ENCODE measurements around the gene WDFY2.
"Not testable (repeated sequence)": the region's sequence is repeated elsewhere in the genome, so short reads cannot be mapped to it uniquely, and the experiment has no call there.

Gene WDFY2

DNA sequence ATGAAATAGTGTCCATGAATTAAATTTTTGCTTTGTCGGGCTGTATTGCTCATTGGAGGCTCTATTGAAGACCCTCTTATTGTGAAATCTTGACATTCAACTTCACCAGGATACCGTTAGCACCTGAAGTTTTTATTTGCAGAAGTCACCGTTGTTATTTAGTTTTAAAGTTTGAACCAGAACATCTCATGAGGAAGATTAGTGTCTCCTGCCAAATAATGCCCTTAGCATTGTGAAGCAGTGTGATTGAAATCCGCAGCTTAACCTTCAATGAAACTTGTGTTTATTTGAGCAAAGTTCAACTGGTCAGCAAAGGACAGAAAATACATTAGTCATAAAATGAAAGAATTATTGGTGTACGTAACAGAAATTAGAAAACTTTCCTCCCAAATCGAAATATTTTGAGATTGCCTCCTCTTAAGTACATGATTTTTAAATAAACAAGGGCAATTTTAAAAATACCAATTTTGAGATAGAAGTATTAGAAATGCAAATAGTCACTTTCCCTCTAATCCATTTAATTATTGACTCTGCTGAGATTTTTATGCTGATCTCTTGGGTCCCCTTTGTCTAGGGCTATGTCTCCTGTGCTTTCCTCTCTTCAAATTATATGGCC, 84.4 kb downstream of the WDFY2 start:
- DNase-seq: no peak

DNA sequence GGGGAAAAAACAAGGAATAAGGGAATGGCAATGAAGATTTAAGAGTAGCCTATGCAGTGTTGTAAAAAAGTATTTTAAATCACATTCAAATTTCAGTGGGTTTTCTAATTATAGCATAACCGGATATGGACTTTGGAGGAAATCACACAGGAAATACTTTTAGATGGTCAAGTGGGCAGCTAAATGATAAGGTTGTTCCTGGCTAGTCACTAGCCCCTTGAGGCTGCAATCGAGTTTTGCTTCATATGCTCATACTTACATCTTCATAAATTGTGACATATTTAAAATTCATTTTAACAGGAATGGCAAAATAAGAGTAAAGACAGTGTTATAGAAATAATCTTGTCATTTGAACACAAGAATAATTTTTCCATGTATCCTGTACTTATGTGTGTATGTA, 88.9 kb downstream of the WDFY2 start:
- no peak for DNase-seq

DNA sequence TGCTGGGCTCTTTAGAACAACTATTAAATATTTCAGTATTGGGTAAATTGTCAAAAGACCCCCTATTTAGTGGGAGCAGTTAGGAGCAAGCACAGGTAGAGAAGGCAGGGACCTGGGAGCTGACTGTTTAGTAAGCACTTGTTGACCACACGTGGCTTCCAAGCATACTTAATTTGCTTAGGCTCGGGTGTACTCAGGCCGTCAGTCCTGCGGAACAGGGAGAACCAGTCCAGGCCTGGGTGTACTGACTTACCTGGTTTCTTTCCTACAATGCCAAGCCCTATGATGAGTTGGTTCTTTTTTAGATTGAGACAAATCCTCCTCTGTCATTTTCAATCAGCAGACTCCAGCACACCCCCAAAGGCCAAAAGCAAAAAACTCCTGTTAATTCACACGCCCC, 90.0 kb downstream of the WDFY2 start:
- peak; percentile 73 for DNase-seq

DNA sequence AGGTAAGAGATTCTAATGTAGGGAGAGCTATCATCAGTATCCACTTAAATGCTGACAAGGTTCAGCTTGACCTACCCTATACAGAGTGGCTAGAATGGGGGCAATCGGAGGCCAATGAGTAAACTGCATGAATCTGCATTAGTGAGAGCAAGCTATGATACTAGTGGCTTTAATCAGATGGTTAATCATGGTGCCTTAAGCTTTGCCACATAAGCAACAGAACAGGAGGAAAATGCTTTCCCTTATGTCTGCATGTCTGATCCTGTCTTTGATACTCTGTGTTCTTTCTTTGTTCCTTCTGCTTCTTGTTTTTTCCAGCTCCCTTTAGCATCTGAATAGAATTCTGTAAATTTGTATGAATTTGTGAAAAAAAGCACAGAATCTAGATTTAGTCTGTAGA, 91.1 kb downstream of the WDFY2 start:
- no peak for DNase-seq

DNA sequence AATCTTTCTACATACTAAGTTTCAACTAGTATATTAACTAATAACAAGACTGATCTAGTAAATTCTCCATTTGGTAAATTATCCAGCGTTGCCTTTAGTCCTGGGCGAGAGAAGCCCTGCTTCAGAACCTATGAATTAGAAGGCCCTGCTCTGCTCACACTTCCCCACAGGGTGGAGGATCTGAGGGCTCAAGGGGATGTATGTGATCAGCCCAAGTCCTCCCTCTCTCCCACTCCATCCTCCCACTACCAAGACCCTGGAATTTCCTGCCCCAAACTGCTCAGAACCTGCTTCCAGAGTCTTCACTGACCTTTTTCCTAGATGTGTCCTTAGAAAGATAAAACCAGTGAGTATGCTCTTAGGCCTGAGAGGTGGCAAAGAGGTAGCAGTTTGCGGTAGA, 91.6 kb downstream of the WDFY2 start:
- no peak for DNase-seq

DNA sequence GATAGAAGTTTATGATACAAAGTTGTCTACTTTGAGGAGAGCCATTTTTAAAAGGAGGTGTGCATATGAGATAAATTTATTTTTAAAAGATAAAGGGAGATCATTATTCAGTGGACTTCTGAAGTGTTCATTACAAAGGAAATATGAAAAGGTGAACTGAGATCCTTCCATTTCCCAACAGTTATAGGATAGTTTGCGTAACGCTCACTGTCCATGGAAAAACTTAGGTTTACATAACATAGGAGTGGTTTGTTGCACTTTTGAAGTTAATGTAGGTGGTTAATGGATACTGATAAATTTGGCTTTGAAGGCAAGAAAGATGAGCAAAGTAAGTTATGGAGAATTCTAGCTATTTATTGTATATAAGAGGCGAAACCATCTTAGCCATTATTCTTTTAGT, 92.5 kb downstream of the WDFY2 start:
- no peak for DNase-seq

DNA sequence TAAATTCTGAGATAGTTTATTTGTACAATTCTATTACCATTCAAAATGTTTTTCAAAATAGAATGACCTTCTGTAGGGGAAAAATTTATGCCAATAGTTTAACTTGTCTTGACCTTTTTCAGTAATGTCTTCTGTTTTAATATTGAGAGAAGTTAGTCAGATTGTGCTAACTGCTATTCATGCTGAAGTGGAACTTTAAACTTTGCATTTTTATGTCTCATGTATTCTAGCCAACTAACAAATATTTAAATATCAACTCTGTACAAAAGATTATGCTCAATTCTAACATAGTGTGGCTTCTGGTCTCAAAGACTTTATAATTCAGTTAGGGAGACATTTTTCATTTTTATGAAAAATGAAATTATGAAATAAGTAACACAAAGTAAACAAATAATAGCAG, 94.2 kb downstream of the WDFY2 start:
- no peak for DNase-seq

DNA sequence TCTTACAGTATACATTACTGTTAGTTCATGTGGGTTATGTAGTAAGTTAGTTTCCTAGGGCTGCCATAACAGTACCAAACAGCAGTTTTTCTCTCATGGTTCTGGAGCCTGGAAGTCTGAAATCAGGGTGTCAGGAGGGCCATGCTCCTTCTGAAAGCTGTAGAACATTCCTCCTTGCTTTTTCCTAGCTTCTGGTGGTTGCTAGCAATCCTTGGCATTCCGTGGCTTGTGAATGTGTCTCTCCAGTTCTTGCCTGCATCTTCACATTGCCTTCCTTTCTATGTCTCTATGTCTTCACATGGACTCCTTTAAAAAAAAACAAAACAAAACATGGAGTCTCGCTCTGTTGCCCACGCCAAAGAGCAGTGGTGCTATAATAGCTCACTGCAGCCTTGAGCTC, 95.4 kb downstream of the WDFY2 start:
- no peak for DNase-seq

DNA sequence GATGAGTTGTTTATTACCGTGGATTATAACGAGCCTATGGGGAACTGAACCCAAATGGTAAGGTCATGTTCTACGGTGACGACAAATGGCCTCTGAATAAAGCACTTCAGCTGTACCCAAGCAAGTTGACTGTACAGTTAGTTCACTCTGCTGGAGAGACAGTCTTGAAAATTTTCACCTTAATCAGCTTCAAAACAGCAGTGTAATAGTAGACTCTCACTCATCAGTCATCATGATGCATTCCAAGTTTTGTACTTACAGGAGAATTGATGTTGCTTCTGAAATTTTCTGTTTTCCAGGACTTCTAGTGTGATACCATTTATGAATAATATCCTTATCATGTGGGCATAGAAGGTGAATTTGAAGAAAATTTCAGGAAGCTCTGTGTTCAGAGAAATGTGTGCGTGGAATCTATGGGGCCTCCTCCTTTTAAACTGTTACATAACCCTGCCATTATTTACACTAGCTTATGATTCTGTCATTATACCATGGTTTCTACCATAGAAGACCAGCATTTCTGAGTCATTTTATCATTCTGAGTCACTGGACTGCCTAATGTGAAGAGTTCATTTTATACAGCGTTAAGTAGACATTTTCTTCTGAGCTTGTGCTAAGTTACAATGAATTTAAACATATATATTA, 96.9 kb downstream of the WDFY2 start:
- no peak for DNase-seq

DNA sequence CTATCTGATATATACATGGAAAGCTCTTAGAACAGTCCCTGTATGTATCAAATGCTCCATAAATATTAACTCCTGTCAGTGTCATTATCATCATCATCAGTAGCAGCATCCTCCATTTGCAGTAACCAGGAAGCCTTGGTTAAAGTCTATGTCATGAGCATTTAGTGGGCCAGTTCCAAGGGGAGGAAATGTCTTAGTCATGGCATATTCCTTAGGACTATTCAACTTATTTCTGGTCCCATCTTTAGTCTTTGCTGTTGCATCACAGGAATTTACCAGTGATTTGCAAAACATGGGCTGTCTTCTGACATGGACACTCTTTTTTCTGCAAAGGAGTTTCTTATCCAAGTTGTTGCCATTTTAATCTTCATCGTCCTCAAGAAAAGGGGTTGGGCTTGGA, 98.4 kb downstream of the WDFY2 start:
- DNase-seq: no peak

DNA sequence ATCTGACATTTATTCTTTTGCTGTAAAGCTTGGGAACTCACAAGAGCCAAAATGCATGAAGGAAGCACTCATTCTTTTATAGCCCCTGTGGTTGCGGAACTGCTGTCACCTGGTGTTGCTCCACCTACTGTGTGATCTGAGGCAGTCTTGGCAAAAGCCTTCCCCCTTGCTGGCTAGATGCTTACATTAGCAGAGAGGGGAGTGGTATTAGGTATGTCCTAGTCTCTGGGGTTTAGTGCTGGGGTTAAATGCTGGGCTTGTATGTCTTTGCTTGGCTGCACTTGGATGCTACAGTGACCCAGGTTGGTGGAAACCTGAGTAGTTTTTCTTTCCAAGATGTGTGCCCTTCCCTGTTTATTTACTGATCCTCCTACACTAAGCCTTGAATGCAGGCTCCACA, 99.3 kb downstream of the WDFY2 start:
- peak; percentile 10 for DNase-seq

DNA sequence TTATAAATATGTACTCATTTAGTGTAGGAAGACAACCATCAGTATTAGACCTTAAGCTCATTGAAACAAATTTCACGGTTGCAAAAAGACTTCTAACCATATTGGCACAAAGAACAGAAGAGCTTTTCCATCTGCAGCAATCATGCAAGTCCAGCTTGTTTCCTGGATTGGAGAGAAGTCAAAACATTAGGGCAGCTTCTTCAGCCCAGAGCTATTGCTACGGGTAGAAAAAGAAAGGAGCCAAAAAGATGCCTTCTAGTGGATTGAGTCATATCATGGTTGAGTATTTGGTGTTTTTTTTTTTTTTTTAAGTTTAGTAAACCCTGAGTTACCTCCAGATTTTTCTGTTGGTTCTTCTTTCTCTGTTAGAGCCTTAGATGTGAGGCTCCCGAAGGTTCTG, 99.8 kb downstream of the WDFY2 start:
- DNase-seq: no peak

DNA sequence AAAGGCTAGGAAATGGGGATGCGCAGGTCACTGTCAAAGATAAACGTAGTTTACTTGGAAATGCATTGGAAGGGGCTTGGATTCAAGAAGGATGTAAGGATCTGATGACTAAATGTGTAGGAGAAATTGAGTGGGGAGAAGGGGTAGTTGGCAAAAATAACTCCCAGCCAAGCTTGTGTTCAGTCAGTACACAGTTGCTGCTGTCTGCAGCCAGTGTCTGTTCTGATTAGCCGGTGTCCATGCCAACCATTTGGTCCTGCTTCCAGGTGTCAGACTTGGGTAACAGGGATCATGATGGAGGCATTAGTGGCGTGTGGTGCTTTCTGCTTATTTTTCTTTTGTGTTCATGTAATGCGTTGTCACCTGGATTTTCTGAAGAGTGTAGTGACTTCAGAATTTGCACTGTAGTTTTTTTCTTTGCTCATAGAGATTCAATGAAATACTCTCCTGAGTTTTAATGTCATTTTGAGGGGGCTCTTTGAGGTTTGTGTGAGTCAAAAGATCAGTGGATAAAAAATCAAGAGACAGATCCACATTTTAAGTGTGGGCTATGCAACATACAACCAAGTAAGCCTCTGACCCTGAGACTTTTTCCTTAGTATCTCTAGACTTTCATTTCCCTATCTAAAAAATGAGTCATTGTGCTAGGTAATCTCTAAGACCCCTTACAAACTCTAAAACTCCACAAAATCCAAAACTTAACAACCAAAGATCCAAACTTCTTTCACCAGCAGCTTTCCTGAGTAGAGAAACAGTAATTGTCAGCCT, 103.9 kb downstream of the WDFY2 start:
- DNase-seq: no peak

DNA sequence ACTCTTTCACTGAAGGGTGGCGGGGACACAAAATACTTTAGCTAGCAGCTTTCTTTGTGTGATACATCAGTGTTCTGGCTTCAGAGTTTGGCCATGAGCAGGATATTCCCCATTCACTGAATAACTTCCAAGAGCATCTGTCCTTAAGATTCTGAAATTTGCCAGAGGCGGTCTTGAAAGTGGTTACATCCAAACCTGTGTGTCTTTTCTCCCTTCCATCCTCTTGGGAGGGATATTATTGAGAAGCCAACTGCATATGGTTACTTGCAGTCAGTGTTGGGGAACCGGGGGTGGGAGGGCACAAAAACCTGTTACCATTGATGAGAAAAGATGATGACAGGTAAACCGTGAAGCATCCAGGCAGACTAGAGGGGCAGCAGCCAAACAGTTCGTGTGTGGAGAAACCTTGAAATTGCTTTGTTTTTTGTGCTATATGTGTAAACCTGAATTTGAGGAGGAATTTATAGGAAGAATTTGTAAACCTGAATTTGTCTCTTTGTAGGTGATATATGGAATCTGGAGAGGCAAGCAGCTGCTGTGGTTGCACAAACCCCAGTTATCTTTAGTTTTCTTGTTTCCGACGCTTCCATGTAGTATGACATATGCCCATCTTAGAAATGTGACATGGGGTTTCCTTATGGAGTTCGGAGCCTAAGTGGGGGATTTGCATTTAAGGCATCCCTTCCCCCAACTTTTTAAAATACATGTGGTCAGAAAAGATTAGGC, 104.8 kb downstream of the WDFY2 start:
- no peak for DNase-seq

DNA sequence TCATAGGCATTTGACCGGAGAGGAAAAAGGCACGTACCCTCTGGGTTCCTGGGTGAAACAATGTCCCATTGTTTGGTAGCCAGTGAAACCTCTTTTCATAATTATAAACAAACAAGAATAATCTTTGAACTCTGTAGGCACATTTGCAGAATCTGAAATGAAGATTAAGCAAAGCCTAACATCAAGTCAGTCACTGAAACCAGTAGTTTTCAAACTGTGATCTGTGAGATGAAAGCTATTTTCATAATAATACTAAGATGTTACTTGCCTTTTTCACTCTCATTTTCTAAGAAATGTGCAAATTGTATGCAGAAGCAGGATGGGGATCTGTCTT, 105.4 kb downstream of the WDFY2 start:
- DNase-seq: no peak

DNA sequence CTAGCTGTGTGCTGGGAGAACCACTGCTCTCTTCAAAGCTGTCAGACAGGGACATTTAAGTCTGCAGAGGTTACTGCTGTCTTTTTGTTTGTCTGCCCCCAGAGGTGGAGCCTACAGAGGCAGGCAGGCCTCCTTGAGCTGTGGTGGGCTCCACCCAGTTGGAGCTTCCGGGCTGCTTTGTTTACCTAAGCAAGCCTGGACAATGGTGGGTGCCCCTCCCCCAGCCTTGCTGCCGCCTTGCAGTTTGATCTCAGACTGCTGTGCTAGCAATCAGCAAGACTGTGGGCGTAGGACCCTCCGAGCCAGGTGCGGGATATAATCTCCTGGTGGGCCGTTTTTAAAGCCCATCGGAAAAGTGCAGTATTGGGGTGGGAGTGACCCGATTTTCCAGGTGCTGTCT, 111.4 kb downstream of the WDFY2 start:
- DNase-seq: not testable (repeated sequence)

DNA sequence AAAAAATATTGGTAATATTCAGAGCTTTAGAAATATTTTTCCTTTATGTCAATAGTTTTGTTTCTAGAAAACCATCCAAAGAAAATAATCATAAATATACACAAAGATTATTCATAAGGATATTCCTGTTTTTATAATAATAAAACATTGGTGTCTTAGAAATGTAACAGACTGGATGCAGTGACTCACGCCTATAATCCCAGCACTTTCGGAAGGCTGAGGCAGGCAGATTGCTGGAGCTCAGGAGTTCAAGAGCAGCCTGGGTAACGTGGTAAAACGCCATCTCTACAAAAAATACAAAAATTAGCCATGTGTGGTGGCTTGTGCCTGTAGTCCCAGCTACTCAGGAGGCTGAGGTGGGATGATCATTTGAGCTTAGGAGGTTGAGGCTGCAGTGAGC, 112.9 kb downstream of the WDFY2 start:
- no peak for DNase-seq

DNA sequence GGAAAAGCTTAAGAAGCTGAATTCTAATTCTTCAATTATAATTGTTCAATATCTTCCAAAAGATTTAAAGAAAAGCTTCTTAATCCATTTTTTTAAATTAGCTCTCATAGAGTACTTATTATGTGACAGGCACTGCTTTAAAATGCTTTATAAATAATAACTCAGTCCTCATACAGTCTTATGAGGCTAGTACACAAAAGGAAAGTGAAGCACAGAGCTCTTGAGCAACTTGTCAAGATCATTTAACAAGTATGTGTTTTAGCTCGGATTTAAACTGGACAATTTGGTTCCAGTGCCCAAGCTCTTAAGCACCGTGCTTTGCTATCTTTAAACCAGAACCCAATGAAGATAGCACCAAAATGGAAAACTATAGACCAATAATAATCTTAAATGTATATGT, 113.6 kb downstream of the WDFY2 start:
- DNase-seq: peak; percentile 1

DNA sequence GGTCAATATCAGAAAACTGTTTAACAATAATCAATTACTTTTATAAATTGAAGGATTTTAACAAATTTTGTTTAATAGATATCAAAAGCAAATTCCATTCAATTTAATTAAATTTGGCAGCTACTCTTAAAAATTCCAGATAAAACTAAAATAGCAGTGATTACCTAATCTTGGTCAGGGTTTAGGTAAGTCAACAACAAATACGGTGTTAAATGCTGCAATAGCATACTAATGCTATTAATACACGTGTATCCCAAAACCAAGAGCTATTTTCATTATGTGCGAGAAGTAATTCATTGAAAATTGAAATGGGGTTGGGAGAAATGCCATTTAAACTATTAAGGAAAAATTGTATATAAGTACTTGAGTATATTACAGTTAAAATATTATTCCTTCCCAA, 114.1 kb downstream of the WDFY2 start:
- no peak for DNase-seq

DNA sequence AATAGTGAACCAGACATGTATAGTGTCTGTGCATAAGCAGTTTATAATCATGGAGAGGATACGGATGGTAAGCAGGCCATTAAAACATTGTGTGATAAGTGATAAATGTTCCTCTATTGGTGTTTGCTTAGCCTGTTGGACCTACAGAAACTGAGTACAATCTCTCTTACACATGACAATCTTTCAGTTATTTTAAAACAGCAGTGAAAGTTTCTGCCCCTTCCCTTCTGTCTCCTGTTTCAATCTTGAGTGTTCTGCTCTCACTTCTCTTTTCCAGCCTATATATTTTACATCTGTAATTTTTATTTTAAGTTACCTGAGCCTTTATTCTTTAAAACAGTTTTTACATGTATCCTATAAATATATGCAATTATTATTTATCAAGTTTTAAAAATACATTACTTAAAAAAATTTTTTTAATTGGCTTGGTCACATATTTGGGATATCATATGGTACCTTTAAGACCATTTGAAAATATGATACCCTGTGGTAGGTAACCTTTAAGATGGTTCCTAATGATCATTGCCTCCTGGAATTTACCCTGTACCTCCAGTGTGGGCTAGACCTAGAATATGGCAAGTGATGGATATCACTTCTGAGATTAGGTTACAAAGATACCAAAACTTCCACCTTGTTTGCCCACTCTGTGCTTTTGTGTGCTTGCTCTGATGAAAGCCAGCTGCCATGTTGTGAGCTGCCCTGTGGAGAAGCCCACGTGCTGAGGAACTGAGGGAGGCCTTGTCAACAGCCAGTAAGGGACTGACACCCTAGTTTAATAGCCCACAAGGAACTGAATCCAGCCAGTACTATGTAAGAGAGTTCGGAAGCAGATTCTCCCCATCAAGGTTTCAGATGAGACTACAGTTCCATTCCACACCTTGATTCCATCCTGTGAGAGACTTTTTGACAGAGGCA, 120.4 kb downstream of the WDFY2 start:
- DNase-seq: no peak

DNA sequence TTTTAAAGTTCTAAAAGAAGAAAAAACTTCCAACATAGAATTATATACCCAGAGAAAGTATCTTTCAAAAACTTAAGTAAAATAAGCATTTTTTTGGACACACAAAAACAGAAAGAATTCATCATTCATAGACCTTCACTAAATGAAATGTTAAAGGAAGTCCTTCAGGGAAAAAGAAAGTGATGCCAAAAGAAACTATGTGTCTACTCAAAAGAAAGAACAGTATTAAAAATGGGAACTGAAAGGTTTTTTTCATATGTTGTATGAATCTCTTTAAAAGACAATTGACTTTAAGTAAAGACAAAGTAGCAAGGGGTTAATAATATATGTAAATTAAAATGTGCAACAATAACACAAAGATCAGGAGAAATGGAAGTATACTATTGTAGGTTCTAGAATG, 123.2 kb downstream of the WDFY2 start:
- no peak for DNase-seq

DNA sequence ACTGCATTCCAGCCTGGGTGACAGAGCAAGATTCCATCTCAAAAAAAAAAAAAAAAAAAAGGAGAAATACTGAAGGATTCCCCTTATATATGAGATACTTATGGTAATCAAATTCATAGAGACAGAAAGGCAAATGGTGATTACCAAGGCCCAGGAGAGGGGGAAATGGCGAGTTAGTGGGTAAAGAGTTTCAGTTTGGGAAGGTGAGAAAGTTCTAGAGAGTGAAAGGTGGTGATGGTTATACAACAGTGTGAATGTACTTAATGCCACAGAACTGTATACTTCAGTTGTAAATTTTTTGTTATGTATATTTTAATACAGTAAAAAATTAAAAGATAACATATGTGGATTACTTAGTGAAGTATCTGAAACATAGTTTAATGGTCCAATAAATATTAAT, 129.5 kb downstream of the WDFY2 start:
- no peak for DNase-seq

DNA sequence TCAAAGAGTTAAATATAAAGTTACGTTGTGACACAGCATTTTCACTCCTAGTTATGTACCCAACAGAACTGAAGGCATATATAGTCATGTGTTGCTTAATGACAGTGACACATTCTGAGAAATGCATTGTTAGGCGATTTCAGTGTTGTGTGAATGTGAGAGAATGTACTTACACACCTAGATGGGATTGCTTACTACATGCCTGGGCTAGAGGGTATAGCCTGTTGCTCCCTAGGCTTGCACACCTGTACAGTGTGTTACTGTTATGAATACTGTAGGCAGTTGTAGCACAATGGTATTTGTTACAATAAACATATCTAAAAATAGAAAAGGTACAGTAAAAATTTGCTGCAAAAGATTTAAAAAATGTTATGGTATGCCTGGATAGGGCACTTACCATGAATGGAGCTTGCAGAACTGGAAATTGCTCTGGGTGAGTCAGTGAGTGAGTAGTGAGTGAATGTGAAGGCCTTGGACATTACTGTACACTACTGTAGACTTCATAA, 130.5 kb downstream of the WDFY2 start:
- DNase-seq: no peak
